HepG2 (cell line): ENCODE data around the gene LYPD3. TPM values are rescaled to one million over a fixed set of nuclear protein-coding genes. Genes with fewer than 3 reads are reported as not detected.

Experiments used
- AHDC1 ChIP-seq: sonication (generic); formaldehyde crosslinking; IDR thresholded peaks from 2 replicates; pipeline ENCODE4 v1.5.1; 2020; ENCODE audit warnings: mild to moderate bottlenecking, missing genetic modification reagents, borderline replicate concordance
- CC2D1A ChIP-seq: sonication (generic); formaldehyde crosslinking; IDR thresholded peaks from 2 replicates; pipeline ENCODE4 v1.8.1; 2023; ENCODE audit warnings: mild to moderate bottlenecking, missing genetic modification reagents
- KLF15 ChIP-seq: sonication (generic); formaldehyde crosslinking; IDR thresholded peaks from 2 replicates; pipeline ENCODE4 v1.8.1; 2023; ENCODE audit warnings: borderline replicate concordance, mild to moderate bottlenecking, inconsistent platforms, missing genetic modification reagents, mixed read lengths
- LCORL ChIP-seq, 2 experiments: fragments of 450-650 bp in 1 of 2; sonication (generic) in 1 of 2; formaldehyde crosslinking in 1 of 2; IDR thresholded peaks; 2 replicates each; pipeline versions ENCODE4 v1.5.0 to v1.6.1; 2017 to 2020; ENCODE audit warnings: antibody characterized with exemption in 1 of 2, missing genetic modification reagents in 1 of 2
- MAFK ChIP-seq, 2 experiments: IDR thresholded peaks in 1 of 2; conservative IDR thresholded peaks in 1 of 2; 2 replicates each; pipeline ENCODE4 v1.6.1; 2011; ENCODE audit warnings: improper control_type of control experiment in 2 of 2, low read length in 2 of 2
- NR2F6 ChIP-seq, 2 experiments: IDR thresholded peaks; 2 replicates each; pipeline ENCODE4 v1.6.1; 2016; ENCODE audit warnings: antibody characterized with exemption in 1 of 2, mild to moderate bottlenecking in 1 of 2
- SMAD3 ChIP-seq: sonication (generic); formaldehyde crosslinking; IDR thresholded peaks from 2 replicates; pipeline ENCODE4 v1.4.0; 2020; ENCODE audit warnings: missing genetic modification reagents
- TBX3 ChIP-seq: fragments of 450-650 bp; IDR thresholded peaks from 2 replicates; pipeline ENCODE4 v1.6.1; 2017; ENCODE audit warnings: antibody characterized with exemption, mild to moderate bottlenecking, inconsistent platforms, borderline replicate concordance
- XRCC5 ChIP-seq: fragments of 200-400 bp; formaldehyde crosslinking; optimal IDR thresholded peaks from 2 replicates; pipeline ENCODE3; 2017; ENCODE audit warnings: mild to moderate bottlenecking, low read length
- ZBTB7B ChIP-seq: sonication (generic); formaldehyde crosslinking; IDR thresholded peaks from 2 replicates; pipeline ENCODE4 v1.4.0; 2020; ENCODE audit warnings: missing genetic modification reagents
- ZFP36 ChIP-seq: fragments of 150-350 bp; IDR thresholded peaks from 2 replicates; pipeline ENCODE4 v1.6.1; 2018; ENCODE audit warnings: borderline replicate concordance, low read length, low read depth; ENCODE audit not compliant: partially characterized antibody
- ZNF20 ChIP-seq: sonication (generic); formaldehyde crosslinking; IDR thresholded peaks from 2 replicates; pipeline ENCODE4 v1.4.0; 2020; ENCODE audit warnings: mild to moderate bottlenecking, moderate library complexity, missing genetic modification reagents
- ZNF329 ChIP-seq: sonication (generic); formaldehyde crosslinking; IDR thresholded peaks from 2 replicates; pipeline ENCODE4 v1.9.0; 2021; ENCODE audit warnings: low read depth, mild to moderate bottlenecking, missing genetic modification reagents
- ZNF383 ChIP-seq: sonication (generic); formaldehyde crosslinking; IDR thresholded peaks from 2 replicates; pipeline ENCODE4 v1.4.0; 2020; ENCODE audit warnings: missing genetic modification reagents, mild to moderate bottlenecking, borderline replicate concordance
- ZNF549 ChIP-seq: sonication (generic); formaldehyde crosslinking; IDR thresholded peaks from 2 replicates; pipeline ENCODE4 v1.5.0; 2020; ENCODE audit warnings: missing genetic modification reagents
- ZNF552 ChIP-seq: sonication (generic); formaldehyde crosslinking; IDR thresholded peaks from 2 replicates; pipeline ENCODE4 v1.9.0; 2022; ENCODE audit warnings: missing genetic modification reagents, mild to moderate bottlenecking, borderline replicate concordance
- ZNF589 ChIP-seq: sonication (generic); formaldehyde crosslinking; conservative IDR thresholded peaks from 2 replicates; pipeline ENCODE4 v1.8.0; 2022; ENCODE audit warnings: mild to moderate bottlenecking, moderate library complexity, missing genetic modification reagents
- ZNF713 ChIP-seq: sonication (generic); formaldehyde crosslinking; IDR thresholded peaks from 2 replicates; pipeline ENCODE4 v1.4.0; 2020; ENCODE audit warnings: mild to moderate bottlenecking, missing genetic modification reagents
- ZNF724P ChIP-seq: sonication (generic); formaldehyde crosslinking; IDR thresholded peaks from 2 replicates; pipeline ENCODE4 v1.8.0; 2022; ENCODE audit warnings: missing genetic modification reagents, borderline replicate concordance
- ZNF777 ChIP-seq: sonication (generic); formaldehyde crosslinking; IDR thresholded peaks from 2 replicates; pipeline ENCODE4 v1.4.0; 2020; ENCODE audit warnings: missing genetic modification reagents
- polyA plus RNA-seq, 8 experiments: library from polyadenylated mRNA; depleted of rRNA in 3 of 8; stranded (reverse) in 7 of 8; unstranded in 1 of 8; fragments of >200 nt; fragmentation: Illumina TruSeq in 4 of 8; extraction: Trizol in 4 of 8; gene quantifications; 2 replicates each; pipeline versions ENCODE4 v1.2.1 to v1.2.3, GENCODE V29; 2011 to 2016; ENCODE audit warnings: low read depth in 4 of 8, missing spikeins in 1 of 8, mixed read lengths in 1 of 8; ENCODE audit not compliant: insufficient read depth in 1 of 8
- total RNA-seq, 5 experiments: library from RNA; depleted of rRNA; stranded (reverse); fragments of >200 nt; fragmentation: Illumina TruSeq; extraction: Trizol; gene quantifications; 2 replicates each; pipeline ENCODE4 v1.2.3, GENCODE V29; 2016; ENCODE audit warnings: low read depth in 1 of 5
- TF ChIP-seq, protein P1 (sequence below): sonication (generic); formaldehyde crosslinking; IDR thresholded peaks from 2 replicates; pipeline ENCODE4 v1.4.0; 2020; ENCODE audit warnings: missing genetic modification reagents
- TF ChIP-seq, protein P2 (sequence below): IDR thresholded peaks from 2 replicates; pipeline ENCODE4 v1.6.1; 2018; ENCODE audit warnings: missing genetic modification reagents, mild to moderate bottlenecking, missing compliant biosample characterization

LYPD3 gene
- total and polyA plus RNA-seq, 2 of the 13 experiments (the other 11 are each of a cell fraction or from before 2014, with no cell fraction given), result 0.51 to 1.5 TPM

- 0 out of 2 replicates have a peak, but pooled peaks have one; percentile 50 for TF ChIP-seq ZNF552 (CRISPR knock-in tag)
- no peak for TF ChIP-seq ZNF20 (CRISPR knock-in tag)
- TF ChIP-seq ZNF383 (CRISPR knock-in tag), result no peak
- TF ChIP-seq SMAD3 (CRISPR knock-in tag), result no peak
- no peak for TF ChIP-seq TBX3
- TF ChIP-seq, protein P1, sequence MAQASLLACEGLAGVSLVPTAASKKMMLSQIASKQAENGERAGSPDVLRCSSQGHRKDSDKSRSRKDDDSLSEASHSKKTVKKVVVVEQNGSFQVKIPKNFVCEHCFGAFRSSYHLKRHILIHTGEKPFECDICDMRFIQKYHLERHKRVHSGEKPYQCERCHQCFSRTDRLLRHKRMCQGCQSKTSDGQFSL (CRISPR knock-in tag), result peak; percentile 87
- no peak for TF ChIP-seq LCORL (IDR thresholded peaks at IDR 0.05)
- no peak for TF ChIP-seq LCORL (CRISPR knock-in tag; IDR thresholded peaks at IDR 0.05)
- TF ChIP-seq XRCC5, result no peak
- no peak for TF ChIP-seq ZFP36
- no peak for TF ChIP-seq ZNF329 (CRISPR knock-in tag)
- TF ChIP-seq ZNF589, result no peak
- peak; percentile 87 for TF ChIP-seq ZNF777 (CRISPR knock-in tag)
- no peak for TF ChIP-seq MAFK (conservative IDR thresholded peaks at IDR 0.05 in 1 of 2, IDR thresholded peaks at IDR 0.05 in 1 of 2; ENCODE audit: low read length in 2 of 2)
- no peak; the same call in 1 of the 2 replicates for TF ChIP-seq ZNF713
- TF ChIP-seq AHDC1 (CRISPR knock-in tag), result no peak
- TF ChIP-seq, protein P2, sequence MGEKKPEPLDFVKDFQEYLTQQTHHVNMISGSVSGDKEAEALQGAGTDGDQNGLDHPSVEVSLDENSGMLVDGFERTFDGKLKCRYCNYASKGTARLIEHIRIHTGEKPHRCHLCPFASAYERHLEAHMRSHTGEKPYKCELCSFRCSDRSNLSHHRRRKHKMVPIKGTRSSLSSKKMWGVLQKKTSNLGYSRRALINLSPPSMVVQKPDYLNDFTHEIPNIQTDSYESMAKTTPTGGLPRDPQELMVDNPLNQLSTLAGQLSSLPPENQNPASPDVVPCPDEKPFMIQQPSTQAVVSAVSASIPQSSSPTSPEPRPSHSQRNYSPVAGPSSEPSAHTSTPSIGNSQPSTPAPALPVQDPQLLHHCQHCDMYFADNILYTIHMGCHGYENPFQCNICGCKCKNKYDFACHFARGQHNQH (CRISPR knock-in tag), result peak; percentile 32
- TF ChIP-seq ZNF724P (CRISPR knock-in tag), result no peak
- peak; percentile 66 for TF ChIP-seq ZBTB7B (CRISPR knock-in tag)
- TF ChIP-seq KLF15, result 0 out of 2 replicates have a peak, but pooled peaks have one; percentile 15
- no peak for TF ChIP-seq CC2D1A (CRISPR knock-in tag)
- TF ChIP-seq ZNF549, result no peak
- TF ChIP-seq NR2F6 (IDR thresholded peaks at IDR 0.05), result no peak
- peak; percentile 31; the same call in 1 of the 2 replicates for TF ChIP-seq NR2F6 (CRISPR knock-in tag; IDR thresholded peaks at IDR 0.05)
These were observed 38.4 kb upstream of the LYPD3 start (continued) for GRCh38 chr19:43503501-43504425.
